Smooth muscle cell of the brain vasculature (primary cell): Measurements from ENCODE around the gene NUDT3.
"Not testable (repeated sequence)": the region's sequence is repeated elsewhere in the genome, so short reads cannot be mapped to it uniquely, and the experiment has no call there.

Experiments
- DNase-seq: peaks from one replicate; pipeline ENCODE4 v3.0.0-alpha.2; 2012; ENCODE audit warnings: low read depth, low spot score

The NUDT3 gene

GRCh38 chr6:34392497-34393190, at the start of gene NUDT3:
TSS of gene NUDT3 (minus strand) at chr6:34392669. CDS start at chr6:34392362, 307 bp downstream.
- peak; percentile 90 for DNase-seq

DNA sequence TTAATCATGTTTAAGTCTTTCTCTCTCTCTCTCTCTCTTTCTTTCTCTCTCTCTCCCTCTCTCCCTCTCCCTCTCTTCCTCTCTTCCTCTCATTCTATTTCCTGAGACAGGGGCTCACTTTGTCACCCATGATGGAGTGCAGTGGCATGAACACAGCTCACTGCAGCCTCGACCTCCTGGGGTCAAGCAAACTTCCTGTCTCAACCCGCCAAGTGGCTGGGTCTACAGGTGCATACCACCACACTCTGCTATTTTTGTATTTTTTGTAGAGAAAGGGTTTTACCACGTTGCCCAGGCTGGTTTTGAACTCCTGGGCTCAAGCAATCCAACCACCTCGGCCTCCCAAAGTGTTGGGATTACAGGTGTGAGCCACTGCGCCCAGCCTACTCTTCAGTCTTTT, 49.1 kb upstream of the NUDT3 start:
- DNase-seq: no peak

DNA sequence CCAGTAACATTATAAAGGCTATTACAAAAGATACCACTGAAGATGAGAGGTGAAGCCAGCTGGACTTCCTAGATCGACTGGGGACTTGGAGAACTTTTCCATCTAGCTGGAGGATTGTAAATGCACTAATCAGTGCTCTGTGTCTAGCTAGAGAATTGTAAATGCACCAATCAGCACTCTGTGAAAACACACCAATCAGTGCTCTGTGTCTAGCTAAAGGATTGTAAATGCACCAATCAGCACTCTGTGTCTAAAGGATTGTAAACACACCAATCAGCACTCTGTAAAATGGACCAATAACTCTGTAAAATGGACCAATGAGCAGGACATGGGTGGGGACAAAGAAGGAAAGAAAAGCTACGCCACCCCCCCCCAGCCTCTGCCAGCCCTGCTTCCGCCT, 47.0 kb upstream of the NUDT3 start:
- no peak for DNase-seq

- DNase-seq: no peak
Observed at GRCh38 chr6:34438705-34439104, 46.2 kb upstream of the NUDT3 start.

- no peak for DNase-seq
Observed at GRCh38 chr6:34437644-34437970, 45.1 kb upstream of the NUDT3 start.

DNA sequence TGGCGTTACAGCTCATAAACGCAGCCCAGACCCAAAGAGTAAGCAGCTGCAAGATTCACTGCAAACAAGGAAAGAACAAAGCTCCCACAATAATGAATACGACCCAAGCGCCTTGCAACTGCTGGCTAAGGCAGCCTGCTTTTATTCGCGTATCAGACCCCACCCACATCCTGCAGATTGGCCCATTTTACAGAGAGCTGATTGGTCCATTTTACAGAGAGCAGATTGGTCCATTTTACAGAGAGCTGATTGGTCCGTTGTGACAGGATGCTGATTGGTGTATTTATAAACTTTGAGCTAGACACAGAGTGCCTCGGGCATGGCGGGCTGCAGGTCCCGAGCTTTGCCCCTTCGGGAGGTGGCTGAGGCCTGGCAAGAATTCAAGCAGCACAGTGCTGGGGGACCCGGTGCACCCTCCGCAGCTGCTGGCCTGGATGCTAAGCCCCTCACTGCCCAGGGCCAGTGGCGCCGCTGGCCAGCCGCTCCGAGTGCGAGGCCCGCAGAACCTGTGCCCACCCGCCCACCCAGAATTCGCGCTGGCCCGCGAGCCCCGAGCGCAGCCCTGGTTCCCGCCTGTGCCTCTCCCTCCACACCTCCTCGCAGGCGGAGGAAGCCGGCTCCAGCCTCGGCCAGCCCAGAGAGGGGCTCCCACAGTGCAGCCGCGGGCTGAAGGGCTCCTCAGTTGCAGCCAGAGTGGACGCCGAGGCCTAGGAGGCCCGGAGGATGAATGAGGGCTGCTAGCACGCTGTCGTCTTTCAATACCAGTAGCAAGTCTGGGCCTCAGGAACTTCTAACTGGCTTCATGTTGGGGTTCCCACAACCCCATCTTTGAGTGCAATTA, 44.6 kb upstream of the NUDT3 start:
- DNase-seq: no peak

- DNase-seq: no peak
Observed at GRCh38 chr6:34435916-34436315, 43.4 kb upstream of the NUDT3 start.

GRCh38 chr6:34425498-34426410, 33.3 kb upstream of the NUDT3 start, which contains the start of gene RPS10:
TSS of gene RPS10 (minus strand) at chr6:34426069. CDS start at chr6:34425221, 848 bp downstream.
- peak; percentile 81 for DNase-seq

DNA sequence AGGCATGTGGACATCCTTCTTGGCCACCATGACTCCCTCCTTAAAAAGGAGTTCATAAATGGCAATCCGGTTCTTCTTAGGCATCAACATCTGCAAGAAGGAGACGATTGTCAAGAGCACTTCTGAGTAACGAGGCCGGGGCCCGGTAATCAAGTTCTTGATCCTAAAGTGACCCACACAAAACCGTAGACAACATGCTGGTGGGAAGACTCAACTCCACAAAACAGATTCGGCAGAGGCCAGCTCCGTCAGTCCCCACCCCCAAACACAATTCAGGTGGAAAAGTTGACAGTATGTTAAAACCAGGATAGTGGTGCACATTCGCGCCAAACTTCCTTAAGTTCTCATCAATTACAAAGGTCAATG, 32.6 kb upstream of the NUDT3 start:
- no peak for DNase-seq

- no peak for DNase-seq
Observed at GRCh38 chr6:34424200-34425131, 32.0 kb upstream of the NUDT3 start.

DNA sequence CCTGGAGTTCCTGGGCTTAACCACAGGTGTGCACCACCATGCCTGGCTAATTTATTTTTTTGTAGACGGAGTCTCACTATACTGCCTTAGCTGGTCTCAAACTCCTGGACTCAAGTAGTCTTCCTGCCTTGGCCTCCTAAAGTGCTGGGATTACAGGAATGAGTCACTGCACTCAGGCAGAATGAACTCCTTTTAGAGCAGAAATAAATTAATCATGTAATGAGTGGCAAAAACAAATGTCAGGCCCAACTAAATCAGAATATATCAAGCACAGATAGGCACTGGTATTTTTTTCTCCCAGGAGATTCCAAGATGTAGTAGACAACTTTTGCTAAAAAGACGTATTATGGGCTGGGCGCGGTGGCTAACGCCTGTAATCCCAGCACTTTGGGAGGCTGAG, 30.8 kb upstream of the NUDT3 start:
- DNase-seq: no peak

DNA sequence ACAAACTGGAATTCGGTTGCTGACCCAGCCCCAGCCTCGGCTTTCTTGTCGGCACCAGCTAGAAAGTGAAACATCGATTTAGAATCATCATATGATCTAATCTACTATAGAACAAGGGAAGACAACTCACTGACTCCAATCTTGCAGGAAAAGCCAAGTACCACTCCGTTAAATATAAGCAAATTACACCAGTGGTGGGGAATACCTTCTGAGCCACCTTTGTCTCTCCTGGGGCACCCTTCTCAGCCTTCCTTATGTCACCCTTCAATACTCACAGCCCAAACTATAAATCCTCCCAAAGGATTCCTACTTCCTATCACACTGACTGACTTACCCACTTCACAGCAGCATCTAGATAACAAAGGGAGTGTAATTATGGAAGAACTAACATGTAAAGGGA, 25.9 kb upstream of the NUDT3 start:
- DNase-seq: no peak

- no peak for DNase-seq
Observed at GRCh38 chr6:34416877-34417371, 24.5 kb upstream of the NUDT3 start.

DNA sequence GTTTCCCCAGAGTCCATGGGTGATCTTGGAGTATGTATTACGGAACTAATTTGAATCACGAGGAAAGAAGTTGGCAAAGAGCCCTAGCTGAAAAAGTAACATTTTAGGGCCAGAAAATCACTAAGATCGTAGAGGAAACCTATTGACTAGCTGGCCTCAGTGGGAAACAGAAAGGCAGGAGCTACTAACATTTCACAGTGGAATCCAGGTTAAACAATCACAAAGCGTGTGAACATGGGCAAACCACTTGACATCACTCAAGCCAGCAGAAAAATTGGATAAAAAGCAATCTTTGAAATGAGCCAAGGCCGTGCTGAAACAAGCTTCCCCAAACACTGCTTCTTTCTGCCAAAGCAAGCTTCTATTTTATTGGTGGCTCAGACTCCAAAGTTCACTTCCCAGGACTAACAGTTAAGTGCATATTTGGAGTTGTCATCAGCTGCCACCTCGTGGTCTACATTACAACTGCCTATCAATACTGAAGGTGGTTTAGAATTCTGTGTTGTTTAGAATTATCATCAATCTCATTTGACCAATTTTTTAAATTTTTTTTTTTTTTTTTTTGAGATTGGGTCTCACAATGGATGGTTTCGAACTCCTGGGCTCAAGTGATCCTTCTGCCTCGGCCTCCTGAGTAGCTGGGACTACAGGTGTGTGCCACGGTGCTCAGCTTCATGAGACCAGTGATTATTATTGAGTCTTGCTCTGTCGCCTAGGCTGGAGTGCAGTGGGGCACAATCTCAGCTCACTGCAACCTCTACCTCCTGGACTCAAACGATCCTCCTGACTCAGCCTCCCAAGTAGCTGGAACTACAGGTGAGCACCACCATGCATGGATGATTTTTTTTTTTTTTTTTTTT, 22.8 kb upstream of the NUDT3 start:
- no peak for DNase-seq

GRCh38 chr6:34412643-34413214, 20.3 kb upstream of the NUDT3 start:
- no peak for DNase-seq

GRCh38 chr6:34412016-34412415, 19.5 kb upstream of the NUDT3 start:
- DNase-seq: no peak

GRCh38 chr6:34407915-34408314, 15.4 kb upstream of the NUDT3 start:
- DNase-seq: not testable (repeated sequence)

DNA sequence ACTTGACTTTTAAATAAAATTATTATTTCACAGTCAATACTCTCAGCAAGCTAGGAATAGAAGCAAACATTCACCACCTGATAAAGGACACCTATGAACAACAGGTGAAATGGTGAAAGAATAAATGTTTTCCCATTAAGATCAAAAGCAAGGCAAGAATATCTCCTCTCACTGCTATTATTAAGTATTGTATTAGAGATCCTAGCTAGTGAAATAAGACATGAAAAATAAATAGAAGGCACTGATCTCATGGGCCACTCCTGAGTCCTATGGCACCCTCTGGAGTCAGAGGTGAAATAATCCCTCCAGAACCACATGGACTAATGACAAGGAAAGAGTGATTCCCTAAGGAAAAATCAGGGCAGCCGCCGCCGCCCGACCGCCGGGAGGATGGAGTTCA, 4.0 kb upstream of the NUDT3 start:
- no peak for DNase-seq

DNA sequence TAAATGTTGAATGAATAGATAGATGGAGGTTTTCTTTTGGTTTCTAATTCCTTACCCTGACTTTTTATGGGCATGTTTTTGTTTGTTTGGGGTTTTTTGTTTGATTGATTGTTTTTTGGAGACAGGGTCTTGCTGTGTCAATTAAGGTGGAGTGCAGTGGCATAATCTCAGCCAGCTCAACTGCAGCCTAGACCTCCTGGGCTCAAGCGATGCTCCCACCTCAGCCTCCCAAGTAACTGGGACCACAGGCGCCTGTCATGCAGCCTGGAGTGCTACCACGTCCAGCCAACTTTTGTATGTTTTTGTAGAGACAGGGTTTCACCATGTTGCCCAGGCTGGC, 1.5 kb upstream of the NUDT3 start:
- DNase-seq: no peak
